GM19239 (cell line): ENCODE measurements around the gene RPL3.
A peak's percentile ranks its signal among the peaks of the same experiment; 100 is the strongest.

Experiments used
- DNase-seq: peaks from one replicate; pipeline ENCODE4 v3.0.0; 2011; ENCODE audit warnings: low spot score; ENCODE audit not compliant: insufficient read length
- FAIRE-seq: peaks from 2 replicates; lab custom pipeline; 2011; peaks lifted over from hg19 to GRCh38; lab: Jason Lieb, UNC

The RPL3 gene

GRCh38 chr22:39318507-39319283 is 728 bp downstream of the RPL3 start:
- FAIRE-seq, result peak; percentile 11
- no peak for DNase-seq

GRCh38 chr22:39317775-39318506 is 1.5 kb downstream of the RPL3 start:
- no peak for FAIRE-seq
- no peak for DNase-seq

GRCh38 chr22:39317084-39317774 is 2.2 kb downstream of the RPL3 start:
- no peak for DNase-seq
- peak; percentile 40 for FAIRE-seq

GRCh38 chr22:39316440-39317083 is 2.9 kb downstream of the RPL3 start:
- peak; percentile 84 for FAIRE-seq

GRCh38 chr22:39315389-39315788 is 4.0 kb downstream of the RPL3 start:
- no peak for FAIRE-seq
- no peak for DNase-seq

More at GRCh38 chr22:39316440-39317083, 2.9 kb downstream of the RPL3 start:
- peak; percentile 49 for DNase-seq

GRCh38 chr22:39314251-39314971 is 5.0 kb downstream of the RPL3 start:
- DNase-seq (no peak), FAIRE-seq (no peak)

- no peak for DNase-seq
- FAIRE-seq, result no peak
Observed at GRCh38 chr22:39313258-39314001, 6.0 kb downstream of the RPL3 start.

- DNase-seq (no peak), FAIRE-seq (no peak)
Observed at GRCh38 chr22:39312410-39312809, 7.0 kb downstream of the RPL3 start.

GRCh38 chr22:39311592-39312400 is 7.6 kb downstream of the RPL3 start:
- DNase-seq, result no peak
- FAIRE-seq, result no peak

GRCh38 chr22:39309881-39310714 is 9.3 kb downstream of the RPL3 start:
- no peak for FAIRE-seq
- no peak for DNase-seq

GRCh38 chr22:39309364-39309861 is 10.0 kb downstream of the RPL3 start:
- DNase-seq, result no peak
- FAIRE-seq, result no peak

GRCh38 chr22:39308614-39309363 is 10.6 kb downstream of the RPL3 start:
- FAIRE-seq, result no peak
- no peak for DNase-seq

- FAIRE-seq (peak; percentile 69), DNase-seq (no peak)
Observed at GRCh38 chr22:39306456-39307361, 12.7 kb downstream of the RPL3 start.

- no peak for FAIRE-seq
Observed at GRCh38 chr22:39303892-39304671, 15.3 kb downstream of the RPL3 start.

GRCh38 chr22:39303358-39303757 is 16.1 kb downstream of the RPL3 start:
- DNase-seq, result no peak
- no peak for FAIRE-seq

More at GRCh38 chr22:39303892-39304671, 15.3 kb downstream of the RPL3 start:
- DNase-seq, result no peak
